Activated CD4-positive, alpha-beta T cell treated with anti-CD3 and anti-CD28 coated beads for 48 hours (primary cell): ENCODE measurements around the gene OR2G3.
A peak's percentile ranks its signal among the peaks of the same experiment; 100 is the strongest.

Source experiments
- DNase-seq: peaks from one replicate; pipeline ENCODE4 v3.0.0-alpha.2; 2020

OR2G3 gene

DNA sequence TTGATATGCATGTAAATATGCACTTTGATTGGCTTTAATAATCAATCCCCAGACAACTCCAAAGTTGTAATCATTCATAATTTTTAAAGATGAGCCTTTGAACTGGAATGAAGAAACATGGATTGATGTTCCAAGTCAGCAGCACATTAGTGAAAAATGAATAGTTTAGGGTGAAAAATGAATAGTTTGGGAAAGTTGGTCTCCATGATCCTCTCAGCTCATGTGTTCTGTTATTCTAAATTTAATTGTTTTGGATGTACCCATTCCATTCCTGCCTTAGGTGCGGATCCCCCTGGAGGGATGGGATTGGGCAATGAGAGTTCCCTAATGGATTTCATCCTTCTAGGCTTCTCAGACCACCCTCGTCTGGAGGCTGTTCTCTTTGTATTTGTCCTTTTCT is at the start of gene OR2G3:
Gene OR2G3, plus strand, starts transcription at position 301 of the 400 bp plus-strand sequence. Its CDS starts 0 bp downstream, at position 301.
- DNase-seq = no peak

- DNase-seq = no peak
Observed at GRCh38 chr1:247557926-247558674, 47.3 kb upstream of the OR2G3 start.

- no peak for DNase-seq
Observed at GRCh38 chr1:247561711-247562110, 43.7 kb upstream of the OR2G3 start.

DNA sequence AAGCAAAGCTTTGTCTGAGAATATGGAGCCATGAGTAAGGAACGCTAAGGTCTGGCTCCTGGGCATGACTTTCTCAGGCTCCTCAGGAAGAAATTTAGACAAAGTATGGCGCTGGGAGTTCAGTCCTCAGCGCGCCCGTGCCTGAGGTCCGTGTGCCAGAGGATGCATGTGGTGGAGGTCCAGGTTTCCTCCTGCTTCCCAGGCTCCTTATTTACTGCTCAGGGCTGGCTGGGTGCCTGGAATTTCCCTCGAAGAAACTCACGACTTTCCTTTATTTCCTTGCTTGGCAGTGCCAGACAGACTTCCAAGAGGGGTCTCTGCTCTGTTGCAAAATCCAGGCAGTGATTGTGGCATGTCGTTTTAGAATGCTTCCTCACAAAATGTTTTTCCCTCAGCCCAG is 43.2 kb upstream of the OR2G3 start:
- DNase-seq = no peak

DNA sequence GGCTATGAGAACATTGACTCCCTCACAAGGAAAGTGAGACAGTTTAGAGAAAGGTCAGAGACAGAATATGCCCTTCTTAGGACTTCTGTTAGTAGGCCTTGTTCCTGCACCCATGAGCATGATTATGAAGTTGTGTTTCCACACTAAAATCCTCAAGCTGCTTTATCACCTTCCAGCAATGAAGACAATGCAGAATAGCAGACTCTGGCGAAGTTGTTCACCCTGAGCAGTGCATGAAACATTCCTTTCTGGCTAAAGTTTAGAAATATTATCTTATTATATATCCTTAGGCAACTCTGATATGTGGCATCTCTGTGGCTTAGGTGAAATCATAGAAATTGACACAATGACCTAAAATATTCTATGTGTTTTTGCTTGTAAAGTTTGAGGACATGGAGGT is 31.1 kb upstream of the OR2G3 start:
- DNase-seq = no peak

DNA sequence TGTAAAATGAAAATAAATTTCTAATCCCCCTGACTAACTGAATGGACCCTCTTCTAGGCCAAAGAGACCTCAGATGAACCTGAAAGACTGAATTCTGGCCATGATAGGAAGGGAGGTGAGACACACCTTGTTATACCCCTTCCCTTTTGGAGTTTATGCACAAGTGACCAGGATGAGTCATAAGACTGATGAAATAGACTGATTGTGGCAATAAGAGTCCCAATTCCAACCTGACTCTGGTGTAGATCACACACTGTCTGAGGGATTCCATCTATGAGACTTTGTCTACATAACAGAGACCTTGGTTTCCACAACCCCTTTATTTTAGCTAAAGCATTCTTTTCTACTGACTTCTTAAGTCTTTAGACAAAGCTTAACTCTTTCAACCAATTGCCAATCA is 30.7 kb upstream of the OR2G3 start:
- no peak for DNase-seq

DNA sequence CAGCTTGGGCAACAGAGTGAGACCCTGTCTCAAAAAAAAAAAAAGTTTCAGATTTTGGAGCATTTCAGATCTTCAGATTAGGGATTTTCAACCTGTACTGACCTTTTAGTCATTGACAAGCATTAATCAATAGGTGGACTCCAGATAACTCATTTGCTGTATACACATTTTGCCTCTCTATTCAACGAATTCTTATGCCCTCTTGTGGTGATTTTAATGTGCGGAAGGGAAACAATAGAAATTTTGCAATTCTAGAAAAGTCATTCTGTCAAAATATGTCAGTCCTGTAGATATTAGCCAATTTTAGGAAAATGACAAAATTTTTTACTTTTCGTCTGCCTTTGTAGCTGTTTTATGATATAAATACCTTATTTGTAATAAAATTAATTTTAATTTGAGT is 28.9 kb upstream of the OR2G3 start:
- DNase-seq = no peak

DNA sequence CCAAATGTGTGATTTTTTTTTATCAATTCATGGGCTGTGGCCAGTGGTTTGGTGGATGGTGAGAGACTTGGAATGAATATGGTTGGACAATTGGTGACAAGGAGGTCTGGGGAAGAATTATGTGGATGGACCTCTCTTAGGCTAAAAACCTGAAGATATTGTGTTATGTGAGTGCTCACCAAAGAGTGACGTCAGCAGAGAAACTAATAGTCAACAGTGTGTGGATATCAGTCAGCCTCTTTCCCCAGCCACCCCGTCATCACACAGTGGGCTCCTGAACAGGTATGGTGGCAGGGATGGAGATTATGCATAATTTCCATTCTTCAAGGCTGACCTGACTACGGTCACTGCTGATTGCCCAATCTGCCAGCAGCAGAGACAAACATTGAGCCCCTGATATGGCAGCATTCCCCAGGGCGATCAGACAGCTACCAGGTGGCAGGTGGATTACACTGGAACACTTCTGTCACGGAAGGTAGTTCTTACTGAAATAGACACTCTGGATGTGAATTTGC is 26.4 kb upstream of the OR2G3 start:
- no peak for DNase-seq

- DNase-seq = no peak
Observed at GRCh38 chr1:247588060-247588459, 17.3 kb upstream of the OR2G3 start, which contains the start of gene OR2G2. TSS of gene OR2G2 (plus strand) at chr1:247588360. CDS start at chr1:247588360, 0 bp downstream.

DNA sequence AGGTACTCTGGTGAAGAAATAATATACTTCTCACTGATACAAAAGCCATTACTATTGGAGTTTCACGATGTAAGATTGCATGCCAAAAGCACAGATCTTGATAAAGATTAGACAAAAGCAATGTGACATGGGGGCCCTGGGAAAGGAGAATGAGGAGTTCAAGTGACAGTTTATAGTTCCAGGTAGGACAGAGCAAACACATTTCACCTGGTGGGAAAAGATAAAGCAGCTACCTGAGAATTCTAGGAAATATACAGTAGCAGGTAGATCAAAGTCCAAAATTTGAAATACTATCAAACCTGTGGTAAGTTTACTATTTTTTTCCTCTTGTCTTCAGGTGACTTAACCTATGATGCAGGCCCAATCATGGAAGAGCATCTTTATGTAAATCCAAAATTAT is 8.0 kb downstream of the OR2G3 start:
- DNase-seq = no peak

GRCh38 chr1:247614625-247615024 is 9.2 kb downstream of the OR2G3 start:
- no peak for DNase-seq

DNA sequence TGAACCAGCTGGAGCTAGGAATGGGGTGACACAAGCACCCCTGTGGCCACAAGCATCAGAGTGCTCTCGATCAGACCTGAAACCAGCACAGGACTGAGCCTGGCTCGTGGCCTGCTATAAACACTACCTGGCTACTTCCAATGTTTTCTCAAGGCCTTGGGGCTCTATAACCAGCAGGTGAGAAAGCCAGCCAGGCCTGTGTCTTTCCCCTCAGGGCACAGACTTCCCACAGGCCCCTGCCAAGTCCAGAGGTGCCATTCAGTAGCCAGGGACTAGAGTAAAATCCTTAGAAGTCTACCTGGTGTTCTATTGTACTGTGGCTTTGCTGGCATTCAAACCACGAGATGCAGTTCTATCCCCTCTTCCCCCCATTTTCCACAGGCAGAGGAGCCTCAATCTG is 22.6 kb downstream of the OR2G3 start:
- no peak for DNase-seq

DNA sequence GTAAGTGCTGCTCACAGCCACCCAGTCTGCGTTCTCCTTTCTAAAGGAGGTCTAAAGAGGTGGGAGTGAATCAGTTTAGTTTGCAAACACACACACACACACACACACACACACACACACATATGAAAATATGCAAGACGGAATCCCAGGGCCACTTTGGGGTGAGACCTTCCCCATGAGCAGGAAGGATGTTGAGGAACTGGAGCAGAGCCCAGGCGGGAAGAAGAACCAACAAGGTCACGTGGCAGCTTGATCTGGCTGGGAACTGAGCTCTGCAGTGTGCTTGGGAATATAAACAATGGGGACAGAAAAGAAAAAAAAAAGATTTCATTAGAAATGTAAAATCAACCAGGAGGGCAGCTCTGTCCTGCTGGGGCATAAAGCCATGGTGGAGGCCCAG is 32.6 kb downstream of the OR2G3 start:
- DNase-seq = no peak

- no peak for DNase-seq
Observed at GRCh38 chr1:247638781-247639180, 33.4 kb downstream of the OR2G3 start.

- peak; percentile 67 for DNase-seq
Observed at GRCh38 chr1:247639381-247639981, 34.1 kb downstream of the OR2G3 start.

DNA sequence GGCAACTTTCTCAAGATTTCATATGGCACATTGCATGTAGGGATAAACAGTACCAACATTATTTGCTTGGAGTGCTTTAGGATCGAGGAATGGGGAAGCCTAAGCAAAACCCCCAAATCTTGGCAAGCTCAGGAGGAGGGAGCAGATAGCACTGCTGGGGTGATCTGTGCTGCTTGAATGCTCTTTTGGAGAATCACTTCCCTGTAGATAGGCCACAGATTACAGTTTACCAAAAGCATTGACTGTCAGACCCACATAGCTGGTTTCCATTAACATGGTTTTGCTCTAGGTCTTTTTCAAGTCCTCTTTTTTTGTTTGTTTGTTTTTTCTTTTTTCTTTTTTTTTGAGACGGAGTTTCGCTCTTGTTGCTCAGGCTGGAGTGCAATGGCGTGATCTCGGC is 37.4 kb downstream of the OR2G3 start:
- no peak for DNase-seq

- DNase-seq = no peak
Observed at GRCh38 chr1:247646867-247647266, 41.5 kb downstream of the OR2G3 start.

- no peak for DNase-seq
Observed at GRCh38 chr1:247647864-247648263, 42.5 kb downstream of the OR2G3 start.

DNA sequence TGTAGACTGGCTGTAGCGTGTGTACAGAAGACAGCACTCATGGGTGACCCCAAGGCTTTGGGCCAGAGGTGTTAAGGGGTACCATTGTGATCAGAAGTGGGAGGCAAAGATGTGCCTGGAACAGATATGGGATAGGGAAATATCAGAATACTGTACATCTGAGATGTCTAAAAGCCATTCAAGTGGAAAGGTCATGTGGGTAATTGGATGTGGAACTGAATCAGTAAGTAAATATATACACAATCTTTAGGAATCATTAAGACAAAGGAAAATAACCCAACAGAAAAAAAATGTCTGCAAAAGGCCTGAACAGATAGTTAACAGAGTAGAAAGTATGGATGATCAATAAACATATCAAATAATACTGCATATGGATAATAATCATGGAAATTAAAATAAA is 47.7 kb downstream of the OR2G3 start:
- no peak for DNase-seq
